NCI-H1105 treated with DMSO at 0.1 percent for 48 hours (cell line): ENCODE data around the gene ZMAT5.
A peak's percentile ranks its signal among the peaks of the same experiment; 100 is the strongest.

Experiments used
- DNase-seq: peaks from one replicate; lab custom pipeline; 2025; lab: John Stamatoyannopoulos, UW

Gene ZMAT5

GRCh38 chr22:29753808-29754657, 12.8 kb downstream of the ZMAT5 start:
- DNase-seq: no peak

GRCh38 chr22:29751669-29752068, 15.1 kb downstream of the ZMAT5 start:
- DNase-seq: no peak

- DNase-seq: no peak
These were observed 16.0 kb downstream of the ZMAT5 start for GRCh38 chr22:29750559-29751538.

GRCh38 chr22:29750029-29750428, 16.8 kb downstream of the ZMAT5 start:
- DNase-seq: no peak

- no peak for DNase-seq
These were observed 18.4 kb downstream of the ZMAT5 start for GRCh38 chr22:29748248-29748893.

GRCh38 chr22:29747832-29748231, 19.0 kb downstream of the ZMAT5 start:
- DNase-seq: no peak

- peak; percentile 92 for DNase-seq
These were observed 21.9 kb downstream of the ZMAT5 start for GRCh38 chr22:29744902-29745301.

GRCh38 chr22:29742326-29742725, 24.5 kb downstream of the ZMAT5 start:
- no peak for DNase-seq

- no peak for DNase-seq
These were observed 24.9 kb downstream of the ZMAT5 start for GRCh38 chr22:29741926-29742325.

GRCh38 chr22:29740216-29740615, 26.6 kb downstream of the ZMAT5 start:
- no peak for DNase-seq

- no peak for DNase-seq
These were observed 27.4 kb downstream of the ZMAT5 start for GRCh38 chr22:29739346-29739875.

GRCh38 chr22:29738118-29738815, 28.5 kb downstream of the ZMAT5 start:
- DNase-seq: no peak

- DNase-seq: no peak
These were observed 29.3 kb downstream of the ZMAT5 start for GRCh38 chr22:29737251-29738117.

GRCh38 chr22:29735416-29735815, 31.4 kb downstream of the ZMAT5 start:
- DNase-seq: no peak

- no peak for DNase-seq
These were observed 32.0 kb downstream of the ZMAT5 start for GRCh38 chr22:29734838-29735237.

- DNase-seq: no peak
These were observed 32.4 kb downstream of the ZMAT5 start for GRCh38 chr22:29734406-29734805.

- peak; percentile 52 for DNase-seq
These were observed 33.2 kb downstream of the ZMAT5 start for GRCh38 chr22:29733362-29734201.

GRCh38 chr22:29732883-29733282, 33.9 kb downstream of the ZMAT5 start:
- no peak for DNase-seq

GRCh38 chr22:29731058-29731850, 35.6 kb downstream of the ZMAT5 start:
- DNase-seq: no peak
